ENCODE data around the gene ARPC3. TPM values are rescaled to one million over a fixed set of nuclear protein-coding genes. Genes with fewer than 3 reads are reported as not detected.
"Not testable (repeated sequence)": the region's sequence is repeated elsewhere in the genome, so short reads cannot be mapped to it uniquely, and the experiment has no call there.

Gene ARPC3
- total RNA-seq, 1 experiment from 2014 or later, result 319 TPM

GRCh38 chr12:110421159-110421661 is 28.9 kb downstream of the ARPC3 start:
- DNase-seq (ENCODE audit: low read depth, low spot score), result no peak
- Histone ChIP-seq H3K27ac (ENCODE audit: low read length) (no peak overlapping the region), H3K9me3 (ENCODE audit: control insufficient read depth, insufficient read depth, low read depth, low read length) (no peaks in the 10 kb centered on the region), H3K4me1 (ENCODE audit: control insufficient read depth, insufficient read depth, low read length) (no peaks in the 10 kb centered on the region; the same call in 1 of the 2 replicates), H3K4me3 (ENCODE audit: low read depth in 2 of 2, low read length in 2 of 2) (no peak overlapping the region), H3K27me3 (ENCODE audit: control insufficient read depth, insufficient read depth, low read length) (no peaks in the 10 kb centered on the region), H3K36me3 (ENCODE audit: control insufficient read depth, insufficient read depth, low read length) (no peaks in the 10 kb centered on the region)
- intact Hi-C loops (cut with micrococcal nuclease; ENCODE audit: unreplicated experiment), result no loop called here
- in situ Hi-C loops (cut with HindIII; ENCODE audit: low pct_unique_long_range_greater_than_20kb, low sequenced_read_pairs), result no loop called here
- ChIA-PET POLR2A (no interaction called here), CTCF (no interaction called here)
- no peak for ATAC-seq
- BruUV-seq (replicated peaks), result no TSS peak
- TF ChIP-seq SIN3A (IDR thresholded peaks at IDR 0.05; ENCODE audit: borderline replicate concordance, insufficient read depth, low read depth, low read length), result no peak
- TF ChIP-seq CTCF (IDR thresholded peaks at IDR 0.05), result no peak
- TF ChIP-seq POLR2AphosphoS5 (IDR thresholded peaks at IDR 0.05; ENCODE audit: low read depth, low read length), result no peak
- no peak for TF ChIP-seq TCF7L2 (IDR thresholded peaks at IDR 0.05; ENCODE audit: low read depth, low read length)
- no peak for TF ChIP-seq REST (IDR thresholded peaks at IDR 0.05; ENCODE audit: insufficient read depth in 1 of 2, low read depth in 2 of 2, low read length in 1 of 2)

- in situ Hi-C loops (cut with HindIII; ENCODE audit: low pct_unique_long_range_greater_than_20kb, low sequenced_read_pairs); H3K27ac ChIP-seq (ENCODE audit: low read length); H3K36me3 ChIP-seq (ENCODE audit: control insufficient read depth, insufficient read depth, low read length); intact Hi-C loops (cut with micrococcal nuclease; ENCODE audit: unreplicated experiment); ATAC-seq; POLR2A ChIA-PET; H3K27me3 ChIP-seq (ENCODE audit: control insufficient read depth, insufficient read depth, low read length); H3K4me3 ChIP-seq (ENCODE audit: low read depth in 2 of 2, low read length in 2 of 2); BruUV-seq (replicated peaks); CTCF ChIA-PET; H3K4me1 ChIP-seq (ENCODE audit: control insufficient read depth, insufficient read depth, low read length); DNase-seq (ENCODE audit: low read depth, low spot score); H3K9me3 ChIP-seq (ENCODE audit: control insufficient read depth, insufficient read depth, low read depth, low read length): not testable (repeated sequence)
Observed at GRCh38 chr12:110420644-110421043, 29.5 kb downstream of the ARPC3 start.

- in situ Hi-C loops (cut with HindIII; ENCODE audit: low pct_unique_long_range_greater_than_20kb, low sequenced_read_pairs); H3K4me1 ChIP-seq (ENCODE audit: control insufficient read depth, insufficient read depth, low read length); H3K36me3 ChIP-seq (ENCODE audit: control insufficient read depth, insufficient read depth, low read length); ATAC-seq; H3K27ac ChIP-seq (ENCODE audit: low read length); CTCF ChIA-PET; BruUV-seq (replicated peaks); H3K9me3 ChIP-seq (ENCODE audit: control insufficient read depth, insufficient read depth, low read depth, low read length); H3K4me3 ChIP-seq (ENCODE audit: low read depth in 2 of 2, low read length in 2 of 2); intact Hi-C loops (cut with micrococcal nuclease; ENCODE audit: unreplicated experiment); H3K27me3 ChIP-seq (ENCODE audit: control insufficient read depth, insufficient read depth, low read length); DNase-seq (ENCODE audit: low read depth, low spot score): not testable (repeated sequence)
- POLR2A ChIA-PET, result interaction anchor here (0.6 to 0.7 kb wide), 2 partner anchors 91 to 252 kb away, joined by 4 to 6 read pairs; no protein-coding TSS in a partner anchor
Observed at GRCh38 chr12:110417113-110417512, 33.0 kb downstream of the ARPC3 start.

- H3K27me3 ChIP-seq (ENCODE audit: control insufficient read depth, insufficient read depth, low read length); H3K9me3 ChIP-seq (ENCODE audit: control insufficient read depth, insufficient read depth, low read depth, low read length); BruUV-seq (replicated peaks); in situ Hi-C loops (cut with HindIII; ENCODE audit: low pct_unique_long_range_greater_than_20kb, low sequenced_read_pairs); ATAC-seq; H3K4me3 ChIP-seq (ENCODE audit: low read depth in 2 of 2, low read length in 2 of 2); H3K4me1 ChIP-seq (ENCODE audit: control insufficient read depth, insufficient read depth, low read length); intact Hi-C loops (cut with micrococcal nuclease; ENCODE audit: unreplicated experiment); H3K36me3 ChIP-seq (ENCODE audit: control insufficient read depth, insufficient read depth, low read length); CTCF ChIA-PET; H3K27ac ChIP-seq (ENCODE audit: low read length); DNase-seq (ENCODE audit: low read depth, low spot score); POLR2A ChIA-PET: not testable (repeated sequence)
Observed at GRCh38 chr12:110410086-110410485, 40.1 kb downstream of the ARPC3 start.

GRCh38 chr12:110405126-110405662 is 44.9 kb downstream of the ARPC3 start:
- DNase-seq (ENCODE audit: low read depth, low spot score); H3K27me3 ChIP-seq (ENCODE audit: control insufficient read depth, insufficient read depth, low read length); ATAC-seq; POLR2A ChIA-PET; BruUV-seq (replicated peaks); intact Hi-C loops (cut with micrococcal nuclease; ENCODE audit: unreplicated experiment); H3K4me1 ChIP-seq (ENCODE audit: control insufficient read depth, insufficient read depth, low read length); in situ Hi-C loops (cut with HindIII; ENCODE audit: low pct_unique_long_range_greater_than_20kb, low sequenced_read_pairs); H3K36me3 ChIP-seq (ENCODE audit: control insufficient read depth, insufficient read depth, low read length); H3K9me3 ChIP-seq (ENCODE audit: control insufficient read depth, insufficient read depth, low read depth, low read length); H3K4me3 ChIP-seq (ENCODE audit: low read depth in 2 of 2, low read length in 2 of 2): not testable (repeated sequence)
- H3K27ac ChIP-seq (ENCODE audit: low read length), result peak overlapping the region; percentile 100; the same call in 1 of the 2 replicates
- CTCF ChIA-PET, result interaction anchor here (0.6 kb wide), 1 partner anchor 26 kb away, joined by 3 read pairs; no protein-coding TSS in a partner anchor
